ENCODE data around the gene ANKRD36C.
"Not testable (repeated sequence)": the region's sequence is repeated elsewhere in the genome, so short reads cannot be mapped to it uniquely, and the experiment has no call there.

- not testable (repeated sequence) for TF ChIP-seq EZH2phosphoT487 (IDR thresholded peaks at IDR 0.05; ENCODE audit: unreplicated experiment); CTCF (conservative IDR thresholded peaks at IDR 0.05; ENCODE audit: low read depth in 2 of 2); EZH2 (IDR thresholded peaks at IDR 0.05; ENCODE audit: low read depth, unreplicated experiment); POLR2AphosphoS5 (IDR thresholded peaks at IDR 0.05; ENCODE audit: low read depth); REST (IDR thresholded peaks at IDR 0.05; ENCODE audit: unreplicated experiment)
Observed at GRCh38 chr2:96027725-96028325, 36.2 kb upstream of the ANKRD36C start.
